GM10266 (cell line): Measurements from ENCODE around the gene RNPEPL1.

Source experiments
- DNase-seq: peaks from one replicate; pipeline ENCODE4 v3.0.0; 2012; ENCODE audit errors: extremely low spot score
- TF ChIP-seq, protein P1 (sequence below): IDR thresholded peaks from 2 replicates; pipeline ENCODE4 v1.5.1; 2012; ENCODE audit warnings: mild to moderate bottlenecking, low read depth; ENCODE audit not compliant: control insufficient read depth, insufficient read depth; ENCODE audit errors: missing control alignments

RNPEPL1 gene

DNA sequence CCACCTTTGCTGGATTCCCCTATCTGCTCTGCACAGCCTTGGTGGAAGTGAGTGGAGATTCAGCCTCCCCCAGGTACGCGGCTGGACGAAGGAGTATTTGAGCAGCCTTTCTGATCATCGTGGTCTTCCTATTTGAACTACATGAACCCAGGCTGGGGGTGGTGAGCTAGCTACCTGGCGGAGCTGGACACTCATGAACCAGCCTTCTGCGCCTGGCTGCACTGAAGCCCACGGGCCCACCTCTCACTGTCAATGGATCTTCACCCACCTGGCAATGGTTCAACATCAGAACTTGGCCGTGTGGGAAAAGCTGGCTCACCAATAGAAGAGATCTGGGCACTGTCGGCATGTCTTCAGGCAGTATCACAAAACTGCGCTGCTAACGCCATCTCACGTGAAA lies 45.9 kb upstream of the RNPEPL1 start:
- TF ChIP-seq, protein P1, sequence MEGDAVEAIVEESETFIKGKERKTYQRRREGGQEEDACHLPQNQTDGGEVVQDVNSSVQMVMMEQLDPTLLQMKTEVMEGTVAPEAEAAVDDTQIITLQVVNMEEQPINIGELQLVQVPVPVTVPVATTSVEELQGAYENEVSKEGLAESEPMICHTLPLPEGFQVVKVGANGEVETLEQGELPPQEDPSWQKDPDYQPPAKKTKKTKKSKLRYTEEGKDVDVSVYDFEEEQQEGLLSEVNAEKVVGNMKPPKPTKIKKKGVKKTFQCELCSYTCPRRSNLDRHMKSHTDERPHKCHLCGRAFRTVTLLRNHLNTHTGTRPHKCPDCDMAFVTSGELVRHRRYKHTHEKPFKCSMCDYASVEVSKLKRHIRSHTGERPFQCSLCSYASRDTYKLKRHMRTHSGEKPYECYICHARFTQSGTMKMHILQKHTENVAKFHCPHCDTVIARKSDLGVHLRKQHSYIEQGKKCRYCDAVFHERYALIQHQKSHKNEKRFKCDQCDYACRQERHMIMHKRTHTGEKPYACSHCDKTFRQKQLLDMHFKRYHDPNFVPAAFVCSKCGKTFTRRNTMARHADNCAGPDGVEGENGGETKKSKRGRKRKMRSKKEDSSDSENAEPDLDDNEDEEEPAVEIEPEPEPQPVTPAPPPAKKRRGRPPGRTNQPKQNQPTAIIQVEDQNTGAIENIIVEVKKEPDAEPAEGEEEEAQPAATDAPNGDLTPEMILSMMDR = no peak
- no peak for DNase-seq

DNA sequence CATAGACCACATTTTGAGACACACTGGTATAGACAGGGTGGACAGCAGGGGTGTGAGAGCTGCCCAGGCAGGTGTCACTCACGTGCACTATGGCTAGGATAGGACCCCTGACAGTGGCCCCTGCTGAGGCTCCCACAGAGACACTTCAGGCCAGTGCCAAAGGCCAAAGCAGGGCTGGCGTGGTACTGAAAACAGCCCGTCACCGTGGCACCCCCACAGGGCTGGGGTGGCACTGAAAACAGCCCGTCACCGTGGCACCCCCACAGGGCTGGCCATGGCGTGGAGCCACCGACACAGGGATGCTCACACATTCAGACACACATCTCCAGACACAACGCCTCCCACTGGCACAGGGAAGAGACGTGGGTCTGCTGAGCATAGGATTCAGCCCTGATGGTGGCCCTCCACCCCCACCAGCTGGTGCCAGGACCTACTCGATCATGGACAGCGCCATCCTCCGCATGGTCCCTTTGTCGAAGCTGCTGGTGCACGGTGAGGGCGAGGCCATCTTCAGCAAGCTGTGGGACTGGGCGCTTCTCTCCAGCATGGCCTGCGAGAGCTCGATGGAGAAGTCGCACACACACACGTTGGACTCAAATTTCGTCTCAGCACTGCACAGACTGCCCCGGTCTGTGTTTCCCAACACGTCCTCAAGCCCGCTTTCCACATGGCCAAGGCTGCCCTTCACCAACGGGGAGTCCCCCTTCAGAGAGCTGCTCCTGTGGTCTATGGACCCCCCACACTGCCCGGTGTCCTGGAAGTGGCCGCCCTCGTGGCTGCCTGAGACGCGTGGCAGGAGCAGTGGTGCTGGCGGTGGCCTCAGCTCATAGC lies 44.6 kb upstream of the RNPEPL1 start:
- no peak for DNase-seq
- TF ChIP-seq, protein P1 = no peak

DNA sequence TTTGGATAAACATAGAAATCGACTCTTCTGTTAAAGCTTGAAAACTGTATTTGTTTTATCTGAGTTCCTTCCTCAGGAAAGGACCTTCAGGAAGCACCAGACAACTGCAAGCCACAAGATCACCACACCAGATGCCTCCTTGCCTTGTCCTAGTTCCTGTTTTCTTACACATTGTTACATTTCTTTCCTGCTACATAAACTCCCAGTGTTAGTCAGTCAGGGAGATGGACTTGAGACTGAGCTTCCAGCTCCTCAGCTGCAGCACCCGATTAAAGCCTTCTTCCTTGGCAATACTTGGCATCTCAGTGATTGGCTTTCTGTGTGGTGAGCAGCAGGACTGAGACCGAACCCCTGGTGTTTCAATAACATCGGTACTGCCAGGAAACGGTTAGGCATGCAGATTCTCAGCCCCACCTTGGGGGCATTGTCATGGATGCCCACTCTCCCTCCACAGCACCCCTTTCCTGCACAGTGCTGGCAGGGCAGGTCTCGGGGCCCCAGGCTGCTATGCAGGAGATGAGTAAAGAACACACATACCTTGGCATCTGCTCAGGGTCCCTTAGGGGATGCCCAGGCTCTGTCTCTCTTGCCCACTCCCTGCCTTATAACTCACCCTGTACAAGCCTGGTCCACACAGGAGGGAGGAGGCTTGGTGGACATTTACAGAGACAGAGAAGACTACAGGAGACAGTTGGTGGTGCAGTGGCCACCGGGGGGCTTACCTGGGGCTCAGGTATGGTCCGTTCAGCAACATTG lies 43.1 kb upstream of the RNPEPL1 start:
- DNase-seq = no peak

DNA sequence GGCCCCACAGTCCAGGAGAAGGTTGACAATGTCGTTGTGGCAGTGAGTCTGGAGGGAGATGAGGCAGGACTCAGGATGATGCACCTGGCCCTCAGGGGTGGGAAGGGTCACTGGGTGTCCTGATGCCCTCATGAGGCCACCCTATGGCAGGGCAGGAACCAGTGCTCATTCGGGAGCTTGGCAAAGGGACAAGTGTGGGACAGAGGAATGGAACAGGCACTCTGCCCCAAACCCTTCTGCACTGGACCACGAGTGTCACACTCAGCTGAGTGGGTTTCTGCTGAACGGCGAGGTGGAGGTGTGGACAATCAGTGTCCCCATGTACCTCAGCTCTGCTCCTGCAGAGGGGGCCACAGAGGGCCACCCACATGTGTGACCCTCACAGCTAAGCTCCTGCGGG lies 42.5 kb upstream of the RNPEPL1 start:
- TF ChIP-seq, protein P1 = no peak
- no peak for DNase-seq

More for the DNA sequence above, 43.1 kb upstream of the RNPEPL1 start:
- TF ChIP-seq, protein P1 = no peak

DNA sequence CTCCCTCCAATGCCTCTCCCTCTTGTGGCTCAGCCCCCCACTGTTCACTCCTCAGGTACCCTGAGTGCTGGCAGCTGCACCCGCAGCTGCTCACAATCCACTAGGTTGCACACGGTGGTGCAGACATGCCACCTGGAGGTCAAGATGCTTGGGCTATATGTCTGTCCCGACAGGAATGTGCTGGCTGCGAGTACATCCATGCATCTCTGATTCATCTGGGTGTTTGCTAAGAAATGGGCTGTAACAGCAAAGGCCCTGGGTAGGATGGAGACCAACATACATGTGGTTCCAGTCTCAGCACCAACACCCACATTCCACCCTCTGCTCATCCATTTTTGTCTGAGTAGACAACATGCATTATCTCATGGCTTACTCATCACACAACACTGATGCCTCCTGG lies 41.8 kb upstream of the RNPEPL1 start:
- TF ChIP-seq, protein P1 = no peak
- DNase-seq = no peak

DNA sequence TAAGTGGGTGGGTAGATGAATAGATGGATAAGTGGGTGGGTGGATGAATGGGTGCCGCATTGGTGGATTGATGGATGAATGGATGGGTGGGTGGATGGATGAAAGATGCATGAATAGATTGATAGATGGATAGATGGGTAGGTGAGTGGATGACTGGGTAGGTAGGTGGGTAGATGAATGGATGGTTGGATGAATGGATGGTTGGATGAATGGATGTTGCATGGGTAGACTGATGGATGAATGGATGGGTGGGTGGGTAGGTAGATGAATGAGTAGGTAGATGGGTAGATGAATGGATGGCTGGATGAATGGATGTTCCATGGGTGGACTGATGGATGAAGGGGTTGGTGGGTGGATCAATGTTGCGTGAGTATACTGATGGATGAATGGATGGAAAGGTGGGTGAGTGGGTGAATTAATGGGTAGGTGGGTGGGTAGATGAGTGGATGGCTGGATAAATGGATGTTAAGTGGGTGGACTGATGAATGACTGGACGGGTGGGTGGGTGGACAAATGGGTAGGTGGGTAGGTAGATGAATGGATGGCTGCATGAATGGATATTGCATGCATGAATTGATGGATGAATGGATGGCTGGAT lies 41.0 kb upstream of the RNPEPL1 start:
- TF ChIP-seq, protein P1 = no peak
- no peak for DNase-seq
